OCI-M2 (cell line): Measurements from ENCODE around the gene JAGN1.
"Not testable (repeated sequence)": the region's sequence is repeated elsewhere in the genome, so short reads cannot be mapped to it uniquely, and the experiment has no call there.

ENCODE experiments used
- DNase-seq: peaks from one replicate; lab custom pipeline; 2025; ENCODE audit not compliant: unreplicated experiment; lab: John Stamatoyannopoulos, UW

JAGN1 gene

DNA sequence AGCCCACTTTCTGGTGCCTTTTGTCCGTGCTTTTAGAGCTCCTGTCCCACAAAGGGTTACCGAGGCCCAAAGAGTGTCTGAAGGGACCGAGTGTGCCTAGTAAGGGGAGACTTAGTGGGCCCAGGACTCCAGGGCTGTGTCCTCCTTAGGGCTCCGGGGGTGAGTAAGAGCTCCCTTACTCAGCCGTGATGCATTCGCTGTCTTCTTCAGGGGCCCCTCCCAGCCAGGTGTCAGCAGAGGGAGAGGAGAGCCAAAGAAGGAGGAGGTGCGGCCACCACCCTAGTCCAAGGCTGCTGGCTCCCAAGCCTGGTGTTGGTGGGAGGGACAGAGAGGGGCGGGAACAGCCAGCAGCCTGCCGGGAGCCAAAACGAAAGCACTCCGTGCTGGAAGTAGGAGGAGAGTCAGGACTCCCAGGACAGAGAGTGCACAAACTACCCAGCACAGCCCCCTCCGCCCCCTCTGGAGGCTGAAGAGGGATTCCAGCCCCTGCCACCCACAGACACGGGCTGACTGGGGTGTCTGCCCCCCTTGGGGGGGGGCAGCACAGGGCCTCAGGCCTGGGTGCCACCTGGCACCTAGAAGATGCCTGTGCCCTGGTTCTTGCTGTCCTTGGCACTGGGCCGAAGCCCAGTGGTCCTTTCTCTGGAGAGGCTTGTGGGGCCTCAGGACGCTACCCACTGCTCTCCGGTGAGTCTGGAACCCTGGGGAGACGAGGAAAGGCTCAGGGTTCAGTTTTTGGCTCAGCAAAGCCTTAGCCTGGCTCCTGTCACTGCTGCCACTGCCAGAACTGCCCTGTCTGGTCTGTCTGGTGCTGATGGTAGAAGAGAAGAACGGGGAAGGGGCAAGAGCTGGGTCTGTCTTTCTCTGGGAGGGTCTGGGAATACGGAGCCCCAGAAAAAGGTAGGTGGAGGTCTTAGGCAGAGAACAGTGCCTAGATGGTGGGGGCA is 26.6 kb downstream of the JAGN1 start, which contains the start of gene IL17RC:
Gene IL17RC, plus strand, starts transcription at position 365 of the 947 bp plus-strand sequence. Its CDS starts 218 bp downstream, at position 583.
- DNase-seq, result no peak

DNA sequence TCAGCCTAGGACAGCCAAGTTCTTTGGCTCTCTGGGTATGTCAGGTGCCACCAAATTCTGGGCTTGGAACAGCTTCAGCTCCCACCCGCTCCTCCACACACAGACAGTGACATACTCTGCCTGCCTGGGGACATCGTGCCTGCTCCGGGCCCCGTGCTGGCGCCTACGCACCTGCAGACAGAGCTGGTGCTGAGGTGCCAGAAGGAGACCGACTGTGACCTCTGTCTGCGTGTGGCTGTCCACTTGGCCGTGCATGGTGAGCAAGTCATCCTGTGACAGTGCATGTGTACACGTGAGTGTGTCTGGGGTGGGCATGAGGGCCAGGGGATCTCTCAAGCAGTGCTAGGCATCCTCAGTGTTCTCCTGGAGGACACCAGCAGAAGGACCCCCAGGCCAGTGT is 27.4 kb downstream of the JAGN1 start:
- DNase-seq, result no peak

DNA sequence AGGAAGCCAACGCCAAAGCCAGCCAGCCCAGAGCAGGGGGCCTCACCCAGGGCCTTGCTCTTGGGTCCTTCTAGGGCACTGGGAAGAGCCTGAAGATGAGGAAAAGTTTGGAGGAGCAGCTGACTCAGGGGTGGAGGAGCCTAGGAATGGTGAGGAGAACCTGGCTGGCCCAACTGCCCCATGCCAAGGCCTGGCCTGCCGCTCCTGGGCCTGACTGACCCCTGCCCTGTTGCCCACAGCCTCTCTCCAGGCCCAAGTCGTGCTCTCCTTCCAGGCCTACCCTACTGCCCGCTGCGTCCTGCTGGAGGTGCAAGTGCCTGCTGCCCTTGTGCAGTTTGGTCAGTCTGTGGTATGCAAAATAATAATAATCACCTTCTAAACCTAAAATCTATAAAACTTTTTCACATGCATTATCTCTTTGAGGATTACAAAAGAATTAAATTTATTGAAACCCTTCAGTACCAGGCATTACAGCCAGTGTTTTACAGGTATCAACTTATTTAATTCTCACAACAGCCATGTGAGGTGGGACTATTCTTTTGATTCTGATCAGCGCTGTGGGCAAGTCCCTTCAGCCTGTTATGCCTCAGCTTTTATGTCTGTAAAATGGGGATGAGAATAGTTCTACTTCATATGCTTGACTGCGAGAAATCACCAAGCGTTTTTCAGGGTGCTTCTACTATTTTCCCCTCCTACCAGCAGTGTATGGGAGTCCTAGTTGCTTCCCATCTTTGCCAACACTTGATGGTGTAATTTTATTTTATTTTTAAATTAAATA is 28.0 kb downstream of the JAGN1 start:
- DNase-seq, result no peak

DNA sequence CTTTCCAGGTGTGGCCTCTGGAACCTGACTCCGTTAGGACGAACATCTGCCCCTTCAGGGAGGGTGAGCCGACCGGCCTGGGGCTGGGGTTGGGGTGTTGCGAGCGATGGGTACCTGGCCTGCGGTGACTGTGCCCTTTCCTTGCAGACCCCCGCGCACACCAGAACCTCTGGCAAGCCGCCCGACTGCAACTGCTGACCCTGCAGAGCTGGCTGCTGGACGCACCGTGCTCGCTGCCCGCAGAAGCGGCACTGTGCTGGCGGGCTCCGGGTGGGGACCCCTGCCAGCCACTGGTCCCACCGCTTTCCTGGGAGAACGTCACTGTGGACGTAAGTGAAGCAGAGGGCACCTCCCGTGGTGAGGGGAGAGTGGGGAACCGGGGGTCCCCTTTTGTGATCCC is 37.7 kb downstream of the JAGN1 start:
- no peak for DNase-seq

DNA sequence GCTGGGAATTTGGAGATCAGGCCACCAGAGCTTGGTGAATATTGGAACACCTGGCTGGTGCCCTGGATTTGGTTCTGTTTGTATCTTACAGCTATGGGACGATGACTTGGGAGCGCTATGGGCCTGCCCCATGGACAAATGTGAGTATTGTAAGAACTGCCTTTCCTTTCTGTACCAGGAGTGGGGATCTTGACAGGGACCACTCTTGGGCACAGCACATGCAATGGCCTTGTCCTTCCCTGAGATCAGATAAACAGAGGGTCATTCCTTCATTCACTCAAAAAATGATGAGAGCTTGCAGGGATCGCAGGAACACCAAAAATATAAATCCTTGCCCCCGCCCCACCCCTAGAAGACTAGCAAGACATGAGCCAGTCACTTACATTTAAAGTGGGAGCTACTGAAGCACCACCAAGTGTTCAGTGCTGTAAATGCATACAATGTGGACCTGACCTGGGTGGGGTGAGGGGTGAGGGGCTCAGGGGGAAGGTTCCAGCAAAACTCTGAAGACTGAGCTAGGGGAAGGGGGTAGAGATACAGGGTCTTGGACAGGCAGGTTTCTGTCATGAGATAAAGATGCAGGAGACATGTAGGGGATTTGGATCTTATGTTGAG is 40.5 kb downstream of the JAGN1 start:
- no peak for DNase-seq

DNA sequence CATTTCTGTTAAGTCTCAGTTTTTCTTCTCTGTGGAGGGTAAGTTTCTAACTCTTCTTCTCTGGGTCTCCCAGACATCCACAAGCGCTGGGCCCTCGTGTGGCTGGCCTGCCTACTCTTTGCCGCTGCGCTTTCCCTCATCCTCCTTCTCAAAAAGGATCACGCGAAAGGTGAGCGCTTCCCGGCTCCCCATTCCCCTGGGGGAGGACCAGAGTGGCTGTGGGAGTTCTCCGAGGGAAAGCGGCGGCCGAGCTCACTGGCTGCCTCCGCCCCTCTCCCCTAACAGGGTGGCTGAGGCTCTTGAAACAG is 42.1 kb downstream of the JAGN1 start:
- no peak for DNase-seq

DNA sequence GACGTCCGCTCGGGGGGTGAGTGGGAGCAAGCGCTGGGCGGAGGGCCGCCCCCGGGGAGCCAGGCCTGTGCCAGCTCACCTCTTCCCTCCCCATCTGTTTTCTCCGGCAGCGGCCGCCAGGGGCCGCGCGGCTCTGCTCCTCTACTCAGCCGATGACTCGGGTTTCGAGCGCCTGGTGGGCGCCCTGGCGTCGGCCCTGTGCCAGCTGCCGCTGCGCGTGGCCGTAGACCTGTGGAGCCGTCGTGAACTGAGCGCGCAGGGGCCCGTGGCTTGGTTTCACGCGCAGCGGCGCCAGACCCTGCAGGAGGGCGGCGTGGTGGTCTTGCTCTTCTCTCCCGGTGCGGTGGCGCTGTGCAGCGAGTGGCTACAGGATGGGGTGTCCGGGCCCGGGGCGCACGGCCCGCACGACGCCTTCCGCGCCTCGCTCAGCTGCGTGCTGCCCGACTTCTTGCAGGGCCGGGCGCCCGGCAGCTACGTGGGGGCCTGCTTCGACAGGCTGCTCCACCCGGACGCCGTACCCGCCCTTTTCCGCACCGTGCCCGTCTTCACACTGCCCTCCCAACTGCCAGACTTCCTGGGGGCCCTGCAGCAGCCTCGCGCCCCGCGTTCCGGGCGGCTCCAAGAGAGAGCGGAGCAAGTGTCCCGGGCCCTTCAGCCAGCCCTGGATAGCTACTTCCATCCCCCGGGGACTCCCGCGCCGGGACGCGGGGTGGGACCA is 42.6 kb downstream of the JAGN1 start:
- peak; percentile 34 for DNase-seq

DNA sequence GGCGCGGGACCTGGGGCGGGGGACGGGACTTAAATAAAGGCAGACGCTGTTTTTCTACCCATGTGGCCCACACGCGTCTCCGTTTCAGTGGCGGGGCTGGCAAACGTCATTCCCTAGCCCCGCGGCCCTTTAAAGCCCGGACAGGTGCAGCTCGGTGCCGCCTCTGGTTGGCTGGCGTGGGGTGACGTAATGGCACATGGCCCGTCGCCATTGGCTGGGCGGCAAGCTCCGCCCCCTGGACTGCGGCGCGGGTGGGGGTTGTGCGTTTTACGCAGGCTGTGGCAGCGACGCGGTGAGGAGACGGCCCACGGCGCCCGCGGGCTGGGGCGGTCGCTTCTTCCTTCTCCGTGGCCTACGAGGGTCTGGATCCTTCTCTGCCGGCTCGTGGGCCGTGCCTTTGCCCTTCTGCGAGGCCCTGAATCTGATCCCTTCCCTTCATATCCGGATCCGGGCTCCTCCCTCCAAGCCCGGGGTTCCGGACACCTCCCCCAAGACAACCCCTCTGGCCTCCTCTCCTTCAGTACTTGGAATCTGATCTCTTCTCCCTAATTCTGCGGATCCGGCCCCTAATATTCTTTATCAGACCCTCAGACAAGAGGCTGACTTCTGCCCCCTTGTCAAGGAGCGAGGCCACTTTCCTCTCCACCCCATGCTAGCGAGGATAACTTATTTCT is 43.3 kb downstream of the JAGN1 start, which contains the start of gene CRELD1:
Gene CRELD1, plus strand, starts transcription at position 274 of the 674 bp plus-strand sequence. CDS start 605 bp downstream, outside the sequence.
- DNase-seq, result peak; percentile 49

DNA sequence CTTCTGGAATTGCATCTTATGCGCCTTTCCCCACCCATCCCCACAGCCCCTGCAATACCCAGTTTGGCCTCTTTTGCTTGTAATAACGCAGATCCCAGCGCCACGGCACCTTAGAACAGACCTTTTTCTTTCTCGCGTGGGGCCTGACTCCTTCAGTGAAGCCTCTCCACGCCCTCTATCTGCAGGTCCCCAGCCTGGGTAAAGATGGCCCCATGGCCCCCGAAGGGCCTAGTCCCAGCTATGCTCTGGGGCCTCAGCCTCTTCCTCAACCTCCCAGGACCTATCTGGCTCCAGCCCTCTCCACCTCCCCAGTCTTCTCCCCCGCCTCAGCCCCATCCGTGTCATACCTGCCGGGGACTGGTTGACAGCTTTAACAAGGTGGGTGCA is 43.8 kb downstream of the JAGN1 start:
- no peak for DNase-seq

DNA sequence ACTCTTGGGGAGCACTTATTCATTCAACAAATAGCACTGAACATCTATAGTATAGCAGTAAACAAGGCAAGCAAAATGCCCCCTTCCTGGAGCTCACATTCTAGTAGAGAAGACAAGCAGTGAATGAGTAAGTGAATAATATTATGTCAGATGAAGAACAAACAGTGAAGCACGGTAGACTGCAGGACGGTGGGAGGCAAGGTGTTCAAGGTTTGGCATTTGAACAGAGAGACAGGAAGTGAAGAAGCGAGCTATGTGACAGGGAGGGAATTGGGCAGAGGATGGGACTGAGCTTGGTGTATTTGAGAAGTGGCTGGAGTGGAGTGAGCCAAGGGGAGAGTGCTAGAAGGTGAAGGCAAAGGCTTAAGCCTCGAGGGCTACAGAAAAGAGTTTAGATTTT is 44.6 kb downstream of the JAGN1 start:
- no peak for DNase-seq

DNA sequence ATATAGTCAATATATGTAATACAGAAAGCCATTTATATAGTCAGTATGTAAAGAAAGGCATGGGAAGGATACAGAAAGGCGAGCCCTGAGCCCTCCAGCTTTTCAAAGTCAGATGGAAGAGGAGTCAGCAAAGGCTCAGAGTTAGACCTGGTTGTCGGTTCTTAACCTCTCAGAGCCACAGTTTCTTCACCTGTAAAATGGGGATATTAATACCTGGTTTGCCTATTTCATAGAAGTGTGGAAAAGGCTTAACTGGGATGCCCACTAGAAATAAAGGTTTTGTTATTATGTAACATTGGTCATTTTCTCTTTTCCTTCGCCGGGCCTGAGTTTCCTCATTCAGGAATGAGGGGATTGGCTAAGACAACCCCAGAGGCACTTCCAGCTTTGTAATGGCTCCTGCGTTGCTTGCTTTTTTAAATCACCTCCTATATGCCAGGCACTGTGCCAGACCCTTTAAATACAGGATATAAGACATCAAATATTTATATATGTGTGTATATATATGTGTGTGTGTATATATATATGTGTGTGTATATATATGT is 45.6 kb downstream of the JAGN1 start:
- no peak for DNase-seq

DNA sequence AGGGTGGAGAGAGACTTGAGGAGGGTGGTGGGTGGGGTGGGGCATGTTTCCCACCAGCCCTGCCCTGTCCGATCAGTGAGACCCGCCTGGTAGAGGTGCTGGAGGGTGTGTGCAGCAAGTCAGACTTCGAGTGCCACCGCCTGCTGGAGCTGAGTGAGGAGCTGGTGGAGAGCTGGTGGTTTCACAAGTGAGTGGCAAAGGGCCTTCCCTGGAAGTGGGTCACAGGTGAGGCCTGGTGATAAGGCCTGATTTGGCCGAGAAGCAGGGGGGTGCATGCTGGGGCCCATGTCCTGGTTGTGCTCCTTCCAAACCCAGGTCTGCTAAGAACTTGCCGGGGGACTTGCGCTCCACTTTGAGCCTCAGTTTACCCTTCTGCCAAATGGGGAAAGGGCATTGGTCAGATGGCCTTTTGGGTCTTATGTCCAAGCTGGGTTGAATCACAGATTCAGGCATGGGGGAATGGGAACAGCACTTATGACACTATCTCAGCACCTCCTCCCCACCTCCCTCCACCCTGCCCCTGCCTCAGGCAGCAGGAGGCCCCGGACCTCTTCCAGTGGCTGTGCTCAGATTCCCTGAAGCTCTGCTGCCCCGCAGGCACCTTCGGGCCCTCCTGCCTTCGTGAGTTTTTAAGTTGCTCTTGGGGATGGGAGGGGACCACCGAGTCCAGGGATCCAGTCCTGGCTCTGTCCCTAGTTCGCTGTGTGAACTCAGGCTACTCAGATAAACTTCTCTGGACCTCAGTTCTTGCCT is 47.3 kb downstream of the JAGN1 start:
- no peak for DNase-seq

DNA sequence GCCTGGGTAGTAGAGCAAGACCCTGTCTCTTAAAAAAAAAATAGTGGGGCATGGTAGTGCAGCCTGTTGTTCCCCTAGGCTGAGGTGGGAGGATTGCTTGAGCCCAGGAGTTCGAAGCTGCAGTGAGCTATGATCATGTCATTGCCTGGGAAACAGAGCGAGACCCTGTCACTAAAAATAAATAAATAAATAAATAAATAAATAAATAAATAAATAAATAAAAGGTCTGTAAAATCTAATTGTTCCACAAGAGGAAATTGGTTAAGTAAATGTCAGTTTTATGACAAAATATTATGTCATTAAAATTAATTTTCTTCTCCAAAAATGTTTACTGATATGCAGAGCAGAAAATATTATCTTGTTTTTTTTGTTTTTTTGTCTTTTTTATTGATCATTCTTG is 48.6 kb downstream of the JAGN1 start:
- no peak for DNase-seq

DNA sequence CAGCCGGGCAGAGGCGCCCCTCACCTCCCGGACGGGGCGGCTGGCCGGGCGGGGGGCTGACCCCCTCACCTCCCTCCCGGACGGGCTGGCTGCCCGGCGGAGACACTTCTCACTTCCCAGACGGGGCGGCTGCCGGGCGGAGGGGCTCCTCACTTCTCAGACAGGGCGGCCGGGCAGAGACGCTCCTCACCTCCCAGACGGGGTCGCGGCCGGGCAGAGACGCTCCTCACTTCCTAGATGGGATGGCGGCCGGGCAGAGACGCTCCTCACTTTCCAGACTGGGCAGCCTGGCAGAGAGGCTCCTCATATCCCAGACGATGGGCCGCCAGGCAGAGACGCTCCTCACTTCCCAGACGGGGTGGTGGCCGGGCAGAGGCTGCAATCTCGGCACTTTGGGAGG is 49.5 kb downstream of the JAGN1 start:
- DNase-seq, result not testable (repeated sequence)

DNA sequence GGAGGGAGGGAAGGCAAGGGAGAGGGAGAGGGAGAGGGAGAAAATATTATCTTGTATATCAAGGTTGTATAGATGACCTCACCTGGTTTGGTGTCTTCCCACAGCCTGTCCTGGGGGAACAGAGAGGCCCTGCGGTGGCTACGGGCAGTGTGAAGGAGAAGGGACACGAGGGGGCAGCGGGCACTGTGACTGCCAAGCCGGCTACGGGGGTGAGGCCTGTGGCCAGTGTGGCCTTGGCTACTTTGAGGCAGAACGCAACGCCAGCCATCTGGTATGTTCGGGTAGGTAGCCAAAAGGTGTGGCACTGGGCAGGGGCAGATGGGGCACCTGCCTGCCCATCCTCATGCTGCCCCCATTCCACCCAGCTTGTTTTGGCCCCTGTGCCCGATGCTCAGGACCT is 50.3 kb downstream of the JAGN1 start:
- DNase-seq, result no peak

DNA sequence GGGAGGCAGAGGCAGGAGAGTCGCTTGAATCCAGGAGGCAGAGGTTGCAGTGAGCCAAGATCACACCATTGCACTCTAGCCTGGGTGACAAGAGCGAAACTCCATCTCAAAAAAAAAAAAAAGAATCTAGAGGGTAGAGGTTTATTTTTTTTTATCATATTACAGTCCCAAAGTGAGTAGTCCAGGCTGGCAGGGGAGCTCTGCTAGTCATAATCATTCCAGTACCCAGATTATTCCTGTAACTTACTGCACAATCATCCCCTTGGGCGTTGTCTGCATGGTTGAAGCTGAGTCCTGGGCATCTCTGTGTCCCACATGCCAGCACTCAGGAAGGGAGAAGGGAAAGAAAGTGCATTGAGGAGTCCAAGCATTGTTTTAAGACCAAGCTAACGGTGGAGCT is 51.8 kb downstream of the JAGN1 start:
- DNase-seq, result no peak

DNA sequence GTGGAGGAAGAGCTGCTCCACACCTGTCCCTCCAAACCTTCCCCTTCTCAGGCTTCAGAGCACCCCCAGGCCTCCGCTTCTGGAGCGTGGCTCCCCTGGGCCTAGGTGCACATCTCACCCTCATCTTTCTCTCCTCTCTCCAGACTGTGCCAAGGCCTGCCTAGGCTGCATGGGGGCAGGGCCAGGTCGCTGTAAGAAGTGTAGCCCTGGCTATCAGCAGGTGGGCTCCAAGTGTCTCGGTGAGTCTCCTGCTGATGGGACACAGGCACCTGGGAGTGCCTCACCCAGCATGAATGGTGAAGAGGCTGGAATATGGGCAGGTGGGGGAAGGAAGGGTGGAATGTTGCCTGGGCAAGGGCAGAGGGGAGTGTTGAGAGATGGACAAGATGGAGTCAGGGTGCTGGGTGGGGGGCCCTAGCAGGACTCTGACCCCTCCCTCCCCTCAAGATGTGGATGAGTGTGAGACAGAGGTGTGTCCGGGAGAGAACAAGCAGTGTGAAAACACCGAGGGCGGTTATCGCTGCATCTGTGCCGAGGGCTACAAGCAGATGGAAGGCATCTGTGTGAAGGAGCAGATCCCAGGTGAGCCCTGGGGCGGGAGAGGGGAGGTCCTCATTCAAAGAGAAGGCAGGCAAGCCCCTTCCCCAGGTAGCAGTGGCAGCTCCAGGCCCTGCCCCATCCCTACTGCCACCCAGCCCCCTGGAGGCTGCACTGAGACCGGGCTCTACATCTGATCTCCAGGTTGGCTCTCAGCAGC is 52.7 kb downstream of the JAGN1 start:
- DNase-seq, result no peak
